HepG2 (cell line): ENCODE data around the gene RIMBP2. TPM values are rescaled to one million over a fixed set of nuclear protein-coding genes. Genes with fewer than 3 reads are reported as not detected.
"Not testable (repeated sequence)": the region's sequence is repeated elsewhere in the genome, so short reads cannot be mapped to it uniquely, and the experiment has no call there.

Experiments
- ATAC-seq: fragments of 200-7000 bp; cut with Tn5 transposase; 3 replicates; pipeline ENCODE4 v1.9.1; 2020; ENCODE audit warnings: mild to moderate bottlenecking, moderate library complexity
- BruUV-seq: library from RNA; stranded (reverse); fragments of 400-500 nt; replicated peaks from 2 replicates; lab custom pipeline; 2021; lab: Mats Ljungman, UMichigan
- CTCF ChIA-PET: fragments of 300-600 bp; formaldehyde crosslinking; extraction: SDS; loops from one replicate; lab custom pipeline; 2021; ENCODE audit warnings: low total read pairs, inconsistent platforms, low intra/inter-chr PET ratio; lab: Yijun Ruan, JAX
- POLR2A ChIA-PET: fragments of 350-600 bp; sonication (Branson Sonifier 250); formaldehyde crosslinking; loops from one replicate; lab custom pipeline; 2020; ENCODE audit warnings: antibody characterized with exemption, inconsistent platforms; lab: Yijun Ruan, JAX
- DNase-seq: peaks from one replicate; pipeline ENCODE4 v3.0.0-alpha.2; 2015; ENCODE audit warnings: low spot score
- FAIRE-seq: peaks from 3 replicates; lab custom pipeline; 2011; peaks lifted over from hg19 to GRCh38; lab: Jason Lieb, UNC
- H2AFZ ChIP-seq: one replicate; pipeline ENCODE4 v1.6.1; 2011; ENCODE audit warnings: low read length, inconsistent platforms
- H3K27ac ChIP-seq: fragments of 300-600 bp; 3 replicates; pipeline ENCODE4 v1.8.0; 2011; ENCODE audit warnings: mixed run types, mild to moderate bottlenecking, mixed read lengths, low read length, inconsistent platforms; ENCODE audit not compliant: insufficient read depth; ENCODE audit errors: extremely low read length
- H3K27me3 ChIP-seq, 2 experiments: fragments of 200-600 bp in 1 of 2; 2 replicates in 1 of 2; 3 replicates in 1 of 2; pipeline versions ENCODE4 v1.6.0 to v1.8.0; 2011; ENCODE audit warnings: low read length in 2 of 2, mild to moderate bottlenecking in 2 of 2, moderate library complexity in 2 of 2, inconsistent platforms in 1 of 2; ENCODE audit not compliant: insufficient read depth in 2 of 2, control insufficient read depth in 1 of 2
- H3K36me3 ChIP-seq, 2 experiments: fragments of 200-600 bp in 1 of 2; replicated peaks in 1 of 2; 2 replicates in 1 of 2; 3 replicates in 1 of 2; pipeline versions ENCODE4 v1.5.1 to v1.8.0; 2011; ENCODE audit warnings: low read length in 2 of 2, inconsistent platforms in 1 of 2; ENCODE audit not compliant: insufficient read depth in 2 of 2, control insufficient read depth in 1 of 2
- H3K4me1 ChIP-seq: 2 replicates; pipeline ENCODE4 v1.5.1; 2012; ENCODE audit warnings: low read length, inconsistent platforms; ENCODE audit not compliant: insufficient read depth
- H3K4me2 ChIP-seq: 2 replicates; pipeline ENCODE4 v1.6.0; 2011; ENCODE audit warnings: low read depth, low read length, inconsistent platforms
- H3K4me3 ChIP-seq, 3 experiments: fragments of 200-600 bp in 1 of 3; sonication (generic), shearing (Covaris generic) in 1 of 3; replicated peaks in 1 of 3; 2 replicates each; pipeline ENCODE4 v1.5.1; 2011 to 2016; ENCODE audit warnings: low read length in 3 of 3, inconsistent platforms in 2 of 3, low read depth in 2 of 3, mild to moderate bottlenecking in 2 of 3, control low read depth in 1 of 3, mixed read lengths in 1 of 3; ENCODE audit not compliant: insufficient read depth in 1 of 3
- H3K79me2 ChIP-seq: one replicate; pipeline ENCODE4 v1.6.1; 2011; ENCODE audit warnings: low read length, inconsistent platforms; ENCODE audit not compliant: insufficient read depth
- H3K9ac ChIP-seq: 2 replicates; pipeline ENCODE4 v1.6.0; 2011; ENCODE audit warnings: mild to moderate bottlenecking, low read depth, low read length, inconsistent platforms; ENCODE audit not compliant: insufficient read depth
- H3K9me3 ChIP-seq: 2 replicates; pipeline ENCODE4 v1.5.1; 2012; ENCODE audit warnings: mild to moderate bottlenecking, low read length
- H4K20me1 ChIP-seq: 2 replicates; pipeline ENCODE4 v1.6.0; 2011; ENCODE audit warnings: inconsistent platforms, mild to moderate bottlenecking, low read length, moderate library complexity; ENCODE audit not compliant: insufficient read depth
- MLLT10 ChIP-seq: sonication (generic); formaldehyde crosslinking; IDR thresholded peaks from 2 replicates; pipeline ENCODE4 v1.4.0; 2020; ENCODE audit warnings: missing genetic modification reagents
- MTA1 ChIP-seq: sonication (generic); formaldehyde crosslinking; IDR thresholded peaks from 2 replicates; pipeline ENCODE4 v1.4.0; 2020; ENCODE audit warnings: missing genetic modification reagents, mild to moderate bottlenecking, borderline replicate concordance
- NFE2L1 ChIP-seq: sonication (generic); formaldehyde crosslinking; IDR thresholded peaks from 2 replicates; pipeline ENCODE4 v1.4.0; 2020; ENCODE audit warnings: missing genetic modification reagents, mild to moderate bottlenecking, borderline replicate concordance
- WGBS: methylation state at CpG from one replicate; pipeline ENCODE4 v1.1.6; 2017; ENCODE audit warnings: low lambda C conversion rate; 5-methylcytosine and 5-hydroxymethylcytosine counted together
- in situ Hi-C: cut with HindIII; loops from 2 replicates; pipeline ENCODE4 v1.10.0; 2017; ENCODE audit warnings: low pct_unique_long_range_greater_than_20kb; ENCODE audit not compliant: extremely low pct_ligation_motif_present
- intact Hi-C: fragments of 100-400 bp; cut with micrococcal nuclease; formaldehyde crosslinking; loops from one replicate; pipeline ENCODE4 v1.10.0; 2022; ENCODE audit not compliant: unreplicated experiment
- polyA plus RNA-seq, 8 experiments: library from polyadenylated mRNA; depleted of rRNA in 3 of 8; stranded (reverse) in 7 of 8; unstranded in 1 of 8; fragments of >200 nt; fragmentation: Illumina TruSeq in 4 of 8; extraction: Trizol in 4 of 8; gene quantifications; 2 replicates each; pipeline versions ENCODE4 v1.2.1 to v1.2.3, GENCODE V29; 2011 to 2016; ENCODE audit warnings: low read depth in 4 of 8, missing spikeins in 1 of 8, mixed read lengths in 1 of 8; ENCODE audit not compliant: insufficient read depth in 1 of 8
- total RNA-seq, 5 experiments: library from RNA; depleted of rRNA; stranded (reverse); fragments of >200 nt; fragmentation: Illumina TruSeq; extraction: Trizol; gene quantifications; 2 replicates each; pipeline ENCODE4 v1.2.3, GENCODE V29; 2016; ENCODE audit warnings: low read depth in 1 of 5

Gene RIMBP2
- total and polyA plus RNA-seq, 2 of the 13 experiments (the other 11 are each of a cell fraction or from before 2014, with no cell fraction given), result 0.03 TPM; not detected in 1

- POLR2A ChIA-PET, result no interaction called here
- no peaks in the 10 kb centered on the region for H3K36me3 ChIP-seq
- 0 out of 2 replicates have a peak, but pooled peaks cover 4% of the 10 kb centered on the region for H4K20me1 ChIP-seq
- no peak overlapping the region for H3K9ac ChIP-seq
- no TSS peak for BruUV-seq
- no peaks in the 10 kb centered on the region for H3K4me1 ChIP-seq
- H3K79me2 ChIP-seq, result no peaks in the 10 kb centered on the region
- no peak overlapping the region for H3K27ac ChIP-seq
- peaks cover 4 to 64% of the 10 kb centered on the region in 2 experiments; a peak in 4 of 5 replicates for H3K27me3 ChIP-seq
- no peak for TF ChIP-seq MLLT10 (CRISPR knock-in tag)
- no peak for TF ChIP-seq MTA1
- TF ChIP-seq NFE2L1 (CRISPR knock-in tag), result no peak
- FAIRE-seq (no peak), ATAC-seq (no peak), DNase-seq (no peak)
- intact Hi-C loops, result no loop called here
- CTCF ChIA-PET, result no interaction called here
- no peak overlapping the region for H2AFZ ChIP-seq
- no peak overlapping the region for H3K4me2 ChIP-seq
- H3K4me3 ChIP-seq, result no peak overlapping the region
- in situ Hi-C loops, result no loop called here
- no peaks in the 10 kb centered on the region for H3K9me3 ChIP-seq
- WGBS, result 24% methylated on average over 16 of the region's 16 CpGs
Observed at GRCh38 chr12:130646716-130647370, 69.3 kb downstream of the RIMBP2 start.

GRCh38 chr12:130646191-130646590 is 69.9 kb downstream of the RIMBP2 start:
- H2AFZ ChIP-seq, BruUV-seq, H3K4me3 ChIP-seq, FAIRE-seq, POLR2A ChIA-PET, H3K27ac ChIP-seq, in situ Hi-C loops, H3K9me3 ChIP-seq, H3K79me2 ChIP-seq, H3K9ac ChIP-seq, H4K20me1 ChIP-seq, DNase-seq, H3K36me3 ChIP-seq, CTCF ChIA-PET, H3K4me2 ChIP-seq, H3K4me1 ChIP-seq, intact Hi-C loops, ATAC-seq: not testable (repeated sequence)
- peaks cover 4 to 66% of the 10 kb centered on the region in 2 experiments; a peak in 4 of 5 replicates for H3K27me3 ChIP-seq
- 6% methylated on average over 4 of the region's 4 CpGs for WGBS
